H1 (cell line): ENCODE measurements around the gene SPEN. TPM values are rescaled to one million over a fixed set of nuclear protein-coding genes. Genes with fewer than 3 reads are reported as not detected.
"Not testable (repeated sequence)": the region's sequence is repeated elsewhere in the genome, so short reads cannot be mapped to it uniquely, and the experiment has no call there.

Experiments used
- CTCF ChIA-PET: fragments of 300-600 bp; sonication (Branson Sonifier 250); formaldehyde crosslinking; loops from one replicate; lab custom pipeline; 2021; ENCODE audit not compliant: partially characterized antibody; lab: Charles Lee
- POLR2A ChIA-PET: fragments of 300-600 bp; sonication (Branson Sonifier 250); formaldehyde crosslinking; loops from one replicate; lab custom pipeline; 2021; ENCODE audit warnings: inconsistent platforms; ENCODE audit not compliant: partially characterized antibody; lab: Charles Lee
- DNase-seq, 2 experiments: peaks; one replicate each; pipeline versions ENCODE4 v3.0.0 to v3.0.0-alpha.2; 2010 to 2022; ENCODE audit warnings: low spot score in 2 of 2, low read depth in 1 of 2, mixed read lengths in 1 of 2
- FAIRE-seq: peaks from 2 replicates; lab custom pipeline; 2011; peaks lifted over from hg19 to GRCh38; lab: Jason Lieb, UNC
- H2AFZ ChIP-seq: 2 replicates; pipeline ENCODE4 v1.8.1; 2012; ENCODE audit warnings: low read length, inconsistent platforms
- H2AK5ac ChIP-seq: 2 replicates; pipeline ENCODE4 v1.6.1; 2013; ENCODE audit warnings: low read depth, low read length
- H2BK120ac ChIP-seq: replicated peaks from 2 replicates; pipeline ENCODE3; 2013; ENCODE audit warnings: low read depth, low read length, inconsistent platforms
- H2BK12ac ChIP-seq: 2 replicates; pipeline ENCODE4 v1.6.1; 2013; ENCODE audit warnings: low read depth, low read length
- H2BK15ac ChIP-seq: 2 replicates; pipeline ENCODE4 v1.6.1; 2013; ENCODE audit warnings: low read length
- H2BK20ac ChIP-seq: 2 replicates; pipeline ENCODE4 v1.6.1; 2013; ENCODE audit warnings: low read length
- H2BK5ac ChIP-seq: 2 replicates; pipeline ENCODE4 v1.6.1; 2013; ENCODE audit warnings: low read depth, low read length
- H3K14ac ChIP-seq: 2 replicates; pipeline ENCODE4 v1.6.1; 2013; ENCODE audit warnings: inconsistent platforms; ENCODE audit not compliant: insufficient read length
- H3K18ac ChIP-seq: 2 replicates; pipeline ENCODE4 v1.6.1; 2013; ENCODE audit warnings: low read length; ENCODE audit errors: extremely low read depth
- H3K23ac ChIP-seq: 2 replicates; pipeline ENCODE4 v1.6.1; 2013; ENCODE audit warnings: inconsistent platforms; ENCODE audit not compliant: insufficient read length
- H3K23me2 ChIP-seq: 2 replicates; pipeline ENCODE4 v1.6.1; 2013; ENCODE audit warnings: low read depth, low read length
- H3K27ac ChIP-seq: 2 replicates; pipeline ENCODE4 v1.6.1; 2011; ENCODE audit warnings: low read depth, low read length, inconsistent platforms
- H3K27me3 ChIP-seq, 4 experiments: replicated peaks in 1 of 4; 1 replicate in 1 of 4; 2 replicates in 3 of 4; pipeline versions ENCODE4 v1.6.1 to v1.8.1; 2011 to 2013; ENCODE audit warnings: low read length in 3 of 4, mild to moderate bottlenecking in 3 of 4, inconsistent platforms in 2 of 4, mixed read lengths in 2 of 4, moderate library complexity in 1 of 4; ENCODE audit not compliant: control insufficient read depth in 3 of 4, insufficient read depth in 3 of 4; ENCODE audit errors: extremely low read depth in 1 of 4
- H3K36me3 ChIP-seq, 4 experiments: 2 replicates each; pipeline versions ENCODE4 v1.6.1 to v1.8.1; 2011 to 2013; ENCODE audit warnings: mild to moderate bottlenecking in 4 of 4, low read length in 3 of 4, moderate library complexity in 2 of 4, control low read depth in 1 of 4, inconsistent platforms in 1 of 4; ENCODE audit not compliant: insufficient read depth in 4 of 4, control insufficient read depth in 2 of 4
- H3K4ac ChIP-seq: replicated peaks from 2 replicates; pipeline ENCODE3; 2013; ENCODE audit warnings: low read length, low read depth, mixed read lengths, inconsistent platforms; ENCODE audit not compliant: insufficient read length
- H3K4me1 ChIP-seq, 4 experiments: replicated peaks in 1 of 4; 1 replicate in 1 of 4; 2 replicates in 3 of 4; pipeline versions ENCODE4 v1.6.1 to v1.8.1; 2011 to 2013; ENCODE audit warnings: low read length in 3 of 4, inconsistent platforms in 2 of 4, mixed read lengths in 1 of 4; ENCODE audit not compliant: insufficient read depth in 4 of 4, control insufficient read depth in 3 of 4
- H3K4me2 ChIP-seq, 2 experiments: 2 replicates each; pipeline versions ENCODE4 v1.6.1 to v1.8.1; 2011 to 2013; ENCODE audit warnings: low read depth in 2 of 2, low read length in 2 of 2, control low read depth in 1 of 2, inconsistent platforms in 1 of 2, mild to moderate bottlenecking in 1 of 2; ENCODE audit not compliant: insufficient read depth in 1 of 2
- H3K4me3 ChIP-seq, 4 experiments: fragments of 200-600, 300-600 bp in 1 of 4; sonication (generic), shearing (Covaris generic), sonication (Bioruptor Twin) in 1 of 4; 2 replicates each; pipeline versions ENCODE4 v1.5.1 to v1.8.1; 2011 to 2016; ENCODE audit warnings: low read length in 4 of 4, low read depth in 3 of 4, control low read depth in 2 of 4, inconsistent platforms in 2 of 4, mild to moderate bottlenecking in 2 of 4, mixed read lengths in 1 of 4, moderate library complexity in 1 of 4; ENCODE audit not compliant: insufficient read depth in 2 of 4; ENCODE audit errors: extremely low read depth in 1 of 4
- H3K56ac ChIP-seq: replicated peaks from 2 replicates; pipeline ENCODE3; 2013; ENCODE audit warnings: low read depth, mild to moderate bottlenecking, mixed read lengths, low read length, inconsistent platforms; ENCODE audit not compliant: insufficient read length
- H3K79me1 ChIP-seq: 2 replicates; pipeline ENCODE4 v1.6.1; 2013; ENCODE audit warnings: low read depth, low read length, control low read depth
- H3K79me2 ChIP-seq, 2 experiments: 2 replicates each; pipeline versions ENCODE4 v1.6.1 to v1.8.1; 2012 to 2013; ENCODE audit warnings: low read length in 2 of 2, mild to moderate bottlenecking in 2 of 2, inconsistent platforms in 1 of 2; ENCODE audit not compliant: insufficient read depth in 2 of 2, control insufficient read depth in 1 of 2
- H3K9ac ChIP-seq, 4 experiments: replicated peaks in 1 of 4; 1 replicate in 1 of 4; 2 replicates in 3 of 4; pipeline versions ENCODE4 v1.6.1 to v1.8.1; 2011 to 2013; ENCODE audit warnings: low read depth in 3 of 4, low read length in 3 of 4, control low read depth in 2 of 4, mild to moderate bottlenecking in 2 of 4, moderate library complexity in 2 of 4, inconsistent platforms in 1 of 4; ENCODE audit errors: extremely low read depth in 1 of 4
- H3K9me3 ChIP-seq, 2 experiments: 2 replicates each; pipeline versions ENCODE4 v1.6.1 to v1.8.1; 2012 to 2013; ENCODE audit warnings: mild to moderate bottlenecking in 2 of 2, moderate library complexity in 2 of 2, control low read depth in 1 of 2, inconsistent platforms in 1 of 2, low read depth in 1 of 2, low read length in 1 of 2, mixed read lengths in 1 of 2; ENCODE audit not compliant: insufficient read depth in 2 of 2
- H4K20me1 ChIP-seq, 2 experiments: replicated peaks in 1 of 2; 2 replicates each; pipeline versions ENCODE3 to v1.8.1; 2011 to 2013; ENCODE audit warnings: inconsistent platforms in 2 of 2, low read length in 2 of 2, mild to moderate bottlenecking in 1 of 2; ENCODE audit not compliant: insufficient read depth in 2 of 2, control insufficient read depth in 1 of 2
- H4K5ac ChIP-seq: 2 replicates; pipeline ENCODE4 v1.6.1; 2013; ENCODE audit warnings: low read length, low read depth, mixed read lengths, inconsistent platforms; ENCODE audit not compliant: insufficient read length
- H4K8ac ChIP-seq: 2 replicates; pipeline ENCODE4 v1.8.0; 2013; ENCODE audit warnings: mild to moderate bottlenecking, moderate library complexity, low read length, inconsistent platforms; ENCODE audit not compliant: insufficient read depth; ENCODE audit errors: extremely low read depth
- H4K91ac ChIP-seq: replicated peaks from 2 replicates; pipeline ENCODE3; 2013; ENCODE audit warnings: low read length, mixed read lengths, inconsistent platforms; ENCODE audit not compliant: insufficient read length
- WGBS, 2 experiments: shearing (Covaris generic) in 1 of 2; methylation state at CpG; one replicate each; pipeline versions ENCODE4 v1.1.6 to v1.1.7; 2013 to 2015; ENCODE audit warnings: low lambda C conversion rate in 2 of 2, mixed read lengths in 2 of 2, inconsistent platforms in 1 of 2, low coverage in 1 of 2, missing lambda C conversion rate in 1 of 2; ENCODE audit not compliant: insufficient replicate concordance in 2 of 2, insufficient coverage in 1 of 2, insufficient read length in 1 of 2; ENCODE audit errors: extremely low coverage in 1 of 2, missing lambda C conversion rate in 1 of 2; 5-methylcytosine and 5-hydroxymethylcytosine counted together
- polyA plus RNA-seq, 7 experiments: library from polyadenylated mRNA; depleted of rRNA in 3 of 7; stranded (reverse) in 5 of 7; unstranded in 2 of 7; fragments of >200 nt in 5 of 7; fragments of 200-250 nt in 2 of 7; gene quantifications; 1 replicate in 5 of 7; 2 replicates in 1 of 7; 4 replicates in 1 of 7; pipeline versions ENCODE4 v1.2.1 to v1.2.3, GENCODE V29; 2011 to 2013; ENCODE audit warnings: missing spikeins in 2 of 7, mixed read lengths in 2 of 7
- total RNA-seq: library from RNA; stranded (reverse); fragmentation: NEBNext Ultra II Directional; extraction: Animal tissue kit (Norgen Biotek cat#: 25700); gene quantifications from 2 replicates; pipeline ENCODE4 v1.2.1, GENCODE V29; 2021

The SPEN gene
- total and polyA plus RNA-seq, 2 of the 8 experiments (the other 6 are each of a cell fraction or from before 2014, with no cell fraction given): 12.5 to 52.1 TPM

DNA sequence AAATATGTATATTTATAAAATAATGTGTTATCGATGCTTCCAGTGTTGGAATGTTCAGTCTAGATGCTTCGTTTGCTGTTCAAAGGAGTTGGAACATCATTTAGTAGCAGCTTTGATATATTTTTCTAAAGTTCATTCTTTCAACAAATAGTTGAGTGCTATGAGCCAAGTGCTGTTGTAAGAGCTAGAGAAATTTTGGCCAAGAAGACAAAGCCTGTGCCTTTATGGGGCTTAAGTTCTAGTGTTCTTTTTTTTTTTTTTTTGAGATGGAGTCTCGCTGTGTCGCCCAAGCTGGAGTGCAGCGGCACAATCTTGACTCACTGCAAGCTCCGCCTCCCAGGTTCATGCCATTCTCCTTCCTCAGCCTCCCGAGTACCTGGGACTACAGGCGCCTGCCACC is 78.9 kb downstream of the SPEN start:
- CTCF ChIA-PET: interaction anchor here (0.6 to 4.5 kb wide), 14 partner anchors 11 to 135 kb away, joined by 3 to 19 read pairs (median 4); partner anchors contain the start of gene ZBTB17
- DNase-seq: not testable (repeated sequence)

More for the DNA sequence above, 78.9 kb downstream of the SPEN start:
- not testable (repeated sequence) for H2BK120ac ChIP-seq, H2BK15ac ChIP-seq, H3K9ac ChIP-seq, H3K23ac ChIP-seq, H4K91ac ChIP-seq, H3K79me1 ChIP-seq, H2AK5ac ChIP-seq, H4K8ac ChIP-seq, H3K14ac ChIP-seq, H3K27me3 ChIP-seq, H3K27ac ChIP-seq, H3K4me1 ChIP-seq, H4K20me1 ChIP-seq, H3K18ac ChIP-seq, H3K56ac ChIP-seq, H2AFZ ChIP-seq, H3K9me3 ChIP-seq, FAIRE-seq, H4K5ac ChIP-seq, H2BK12ac ChIP-seq, H3K79me2 ChIP-seq, H3K4me2 ChIP-seq, H2BK5ac ChIP-seq, H2BK20ac ChIP-seq, H3K4ac ChIP-seq, H3K4me3 ChIP-seq, H3K23me2 ChIP-seq
- peaks cover 21 to 61% (median 39%) of the 10 kb centered on the region in 4 experiments for H3K36me3 ChIP-seq
- POLR2A ChIA-PET: interaction anchor here (0.6 to 1.4 kb wide), 2 partner anchors 87 to 164 kb away, joined by 3 read pairs; no protein-coding TSS in a partner anchor
- WGBS, 2 experiments: 92% methylated on average over 8 of the region's 8 CpGs; no CpG with 5 or more reads in 1 of the 2 experiments
